HCT116 (cell line): ENCODE results near the gene KCNQ1OT1. TPM values are rescaled to one million over a fixed set of nuclear protein-coding genes. Genes with fewer than 3 reads are reported as not detected.

Source experiments
- ATAC-seq: fragments of 200-7000 bp; cut with Tn5 transposase; 2 replicates; pipeline ENCODE4 v1.9.1; 2020; ENCODE audit warnings: mild to moderate bottlenecking, moderate library complexity
- BruUV-seq: library from RNA; stranded (reverse); fragments of 400-500 nt; replicated peaks from 2 replicates; lab custom pipeline; 2021; lab: Mats Ljungman, UMichigan
- CTCF ChIA-PET: fragments of 300-600 bp; sonication (Branson Sonifier 250); formaldehyde crosslinking; loops from one replicate; lab custom pipeline; 2021; ENCODE audit warnings: antibody characterized with exemption; lab: Charles Lee
- POLR2A ChIA-PET: fragments of 300-600, 350-600 bp; sonication (Branson Sonifier 250); formaldehyde crosslinking; loops from one replicate; lab custom pipeline; 2021; ENCODE audit warnings: antibody characterized with exemption; lab: Charles Lee
- RAD21 ChIA-PET, 2 experiments: fragments of 300-600 bp; sonication (Branson Sonifier 250); formaldehyde crosslinking; loops; one replicate each; lab custom pipeline; 2023; ENCODE audit warnings: low total read pairs in 2 of 2; ENCODE audit not compliant: uncharacterized antibody in 2 of 2, unreplicated experiment in 2 of 2, low non-redundant PET in 1 of 2; lab: Charles Lee
- DNase-seq: peaks from one replicate; pipeline ENCODE4 v3.0.0-alpha.2; 2010; ENCODE audit warnings: low read depth, low spot score
- H2AFZ ChIP-seq: fragments of 200-600 bp; shearing (Covaris generic), sonication (generic); 2 replicates; pipeline ENCODE4 v1.6.1; 2017; ENCODE audit warnings: low read depth, mixed run types, mixed read lengths, antibody characterized with exemption, low read length; ENCODE audit not compliant: poor library complexity, severe bottlenecking
- H3K27ac ChIP-seq: 2 replicates; pipeline ENCODE4 v1.5.1; 2012; ENCODE audit warnings: low read depth, low read length
- H3K27me3 ChIP-seq: fragments of 200-600 bp; sonication (generic); 2 replicates; pipeline ENCODE4 v1.6.1; 2016; ENCODE audit warnings: mixed run types, low read length, mixed read lengths; ENCODE audit not compliant: insufficient read depth
- H3K36me3 ChIP-seq, 2 experiments: fragments of 200-500 bp in 1 of 2; fragments of 200-600 bp in 1 of 2; sonication (Bioruptor generic) in 1 of 2; sonication (generic) in 1 of 2; 2 replicates each; pipeline versions ENCODE4 v1.5.1 to v1.6.1; 2014 to 2016; ENCODE audit warnings: low read length in 2 of 2, inconsistent platforms in 1 of 2, mixed read lengths in 1 of 2, mixed run types in 1 of 2; ENCODE audit not compliant: insufficient read depth in 2 of 2, control insufficient read depth in 1 of 2
- H3K4me1 ChIP-seq, 2 experiments: fragments of 200-600 bp in 1 of 2; sonication (generic) in 1 of 2; 2 replicates each; pipeline versions ENCODE4 v1.5.1 to v1.6.1; 2012 to 2017; ENCODE audit warnings: low read length in 2 of 2, inconsistent platforms in 1 of 2, mild to moderate bottlenecking in 1 of 2, mixed read lengths in 1 of 2, mixed run types in 1 of 2, moderate library complexity in 1 of 2; ENCODE audit not compliant: insufficient read depth in 2 of 2, control insufficient read depth in 1 of 2
- H3K4me2 ChIP-seq: fragments of 200-600 bp; sonication (generic); 2 replicates; pipeline ENCODE4 v1.6.1; 2017; ENCODE audit warnings: mixed run types, low read length, mixed read lengths
- H3K4me3 ChIP-seq, 2 experiments: fragments of 200-600 bp in 1 of 2; sonication (generic) in 1 of 2; replicated peaks in 1 of 2; 2 replicates each; pipeline ENCODE4 v1.5.1; 2011 to 2016; ENCODE audit warnings: low read length in 2 of 2, control low read depth in 1 of 2, low read depth in 1 of 2, mild to moderate bottlenecking in 1 of 2, mixed read lengths in 1 of 2, mixed run types in 1 of 2
- H3K79me2 ChIP-seq: fragments of 200-600 bp; sonication (generic); 2 replicates; pipeline ENCODE4 v1.6.1; 2017; ENCODE audit warnings: mild to moderate bottlenecking, mixed run types, low read length, moderate library complexity, mixed read lengths; ENCODE audit not compliant: insufficient read depth
- H3K9ac ChIP-seq: fragments of 200-600 bp; sonication (generic); 2 replicates; pipeline ENCODE4 v1.6.1; 2016; ENCODE audit warnings: low read length, mixed read lengths
- H3K9me2 ChIP-seq: fragments of 200-600 bp; sonication (generic), shearing (Covaris generic); 2 replicates; pipeline ENCODE4 v1.6.1; 2017; ENCODE audit warnings: mixed run types, mild to moderate bottlenecking, moderate library complexity; ENCODE audit not compliant: insufficient read depth
- H3K9me3 ChIP-seq, 2 experiments: fragments of 200-500 bp in 1 of 2; fragments of 200-600 bp in 1 of 2; sonication (Bioruptor generic) in 1 of 2; sonication (generic) in 1 of 2; 2 replicates each; pipeline ENCODE4 v1.6.1; 2014 to 2017; ENCODE audit warnings: low read length in 2 of 2, mixed read lengths in 2 of 2, inconsistent platforms in 1 of 2, low read depth in 1 of 2, mild to moderate bottlenecking in 1 of 2, mixed run types in 1 of 2, moderate library complexity in 1 of 2; ENCODE audit not compliant: control insufficient read depth in 1 of 2, insufficient read depth in 1 of 2
- H4K20me1 ChIP-seq: fragments of 200-600 bp; sonication (generic), shearing (Covaris generic); 2 replicates; pipeline ENCODE4 v1.6.1; 2017; ENCODE audit warnings: mixed run types, mild to moderate bottlenecking, moderate library complexity; ENCODE audit not compliant: insufficient read depth
- CBX3 ChIP-seq: IDR thresholded peaks from 2 replicates; pipeline ENCODE4 v1.6.1; 2012; ENCODE audit warnings: low read depth
- ELF1 ChIP-seq: IDR thresholded peaks from 2 replicates; pipeline ENCODE4 v1.6.1; 2012; ENCODE audit warnings: low read depth, borderline replicate concordance
- EZH2 ChIP-seq: fragments of 200-600 bp; sonication (generic); IDR thresholded peaks from 2 replicates; pipeline ENCODE4 v1.6.1; 2017; ENCODE audit warnings: antibody characterized with exemption, mixed run types
- JUND ChIP-seq: IDR thresholded peaks from 2 replicates; pipeline ENCODE4 v1.6.1; 2012
- POLR2A ChIP-seq: IDR thresholded peaks from 2 replicates; pipeline ENCODE4 v1.7.0; 2011; ENCODE audit warnings: borderline replicate concordance; ENCODE audit not compliant: insufficient read depth, insufficient read length; ENCODE audit errors: extremely low read depth
- POLR2AphosphoS5 ChIP-seq: IDR thresholded peaks from 2 replicates; pipeline ENCODE4 v1.6.1; 2011; ENCODE audit warnings: mild to moderate bottlenecking, low read depth, low read length, moderate library complexity
- RAD21 ChIP-seq: IDR thresholded peaks from 2 replicates; pipeline ENCODE4 v1.6.1; 2012; ENCODE audit warnings: low read depth, mild to moderate bottlenecking
- YY1 ChIP-seq: IDR thresholded peaks from 2 replicates; pipeline ENCODE4 v1.6.1; 2011; ENCODE audit warnings: low read length, low read depth, moderate library complexity, mild to moderate bottlenecking; ENCODE audit not compliant: insufficient replicate concordance; ENCODE audit errors: extremely low read depth
- ZNF274 ChIP-seq: fragments of 200-500 bp; sonication (Bioruptor generic); IDR thresholded peaks from 2 replicates; pipeline ENCODE4 v1.6.1; 2014; ENCODE audit warnings: mild to moderate bottlenecking, low read depth, low read length, inconsistent platforms
- intact Hi-C: fragments of 100-400 bp; cut with micrococcal nuclease; formaldehyde crosslinking; loops from 2 replicates; pipeline ENCODE4 v1.10.0; 2022
- total RNA-seq: library from RNA; stranded (reverse); gene quantifications from one replicate; pipeline ENCODE4 v1.2.1, GENCODE V29; 2021; ENCODE audit not compliant: unreplicated experiment
- TF ChIP-seq, protein P1 (sequence below): IDR thresholded peaks from 2 replicates; pipeline ENCODE4 v1.6.1; 2012; ENCODE audit warnings: low read depth
- TF ChIP-seq, protein P2 (sequence below): IDR thresholded peaks from 2 replicates; pipeline ENCODE4 v1.6.1; 2012
- TF ChIP-seq, protein P3 (sequence below): IDR thresholded peaks from 2 replicates; pipeline ENCODE4 v1.6.1; 2011; ENCODE audit warnings: mild to moderate bottlenecking, low read length, moderate library complexity; ENCODE audit not compliant: insufficient replicate concordance; ENCODE audit errors: extremely low read depth

KCNQ1OT1 gene
- total RNA-seq, 1 experiment from 2014 or later = 1.1 TPM

DNA sequence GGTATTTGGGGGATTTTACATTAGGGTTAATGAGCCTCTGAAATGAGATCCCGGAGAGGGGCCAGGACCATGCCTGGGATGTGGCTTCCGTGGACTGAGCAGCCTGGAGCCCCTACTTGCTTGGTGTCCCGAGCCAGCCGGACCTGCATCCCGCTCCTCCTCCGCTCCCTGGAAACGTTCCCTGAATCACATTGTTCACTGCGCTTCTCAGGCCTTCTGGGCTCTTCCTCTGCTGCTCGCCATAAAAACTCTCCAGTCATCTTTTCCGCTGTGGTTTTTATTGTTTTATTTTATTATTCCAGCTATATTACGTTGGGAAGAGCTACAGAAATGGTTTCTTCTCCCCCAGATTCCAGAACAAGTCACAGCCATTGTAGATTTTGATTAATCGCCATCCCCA lies 13.3 kb upstream of the KCNQ1OT1 start:
- ChIA-PET CTCF (no interaction called here), RAD21 (no interaction called here), POLR2A (no interaction called here)
- no peaks in the 10 kb centered on the region for H3K27me3 ChIP-seq
- no peaks in the 10 kb centered on the region for H3K9me2 ChIP-seq
- H3K27ac ChIP-seq = no peak overlapping the region
- intact Hi-C loops = no loop called here
- no peak overlapping the region for H3K4me2 ChIP-seq
- no peak overlapping the region for H3K4me3 ChIP-seq
- no peak overlapping the region for H3K9ac ChIP-seq
- H3K36me3 ChIP-seq = no peaks in the 10 kb centered on the region
- H2AFZ ChIP-seq = no peak overlapping the region
- no peaks in the 10 kb centered on the region for H3K9me3 ChIP-seq
- H3K79me2 ChIP-seq = no peaks in the 10 kb centered on the region
- DNase-seq = no peak
- H4K20me1 ChIP-seq = no peaks in the 10 kb centered on the region
- BruUV-seq = no TSS peak
- H3K4me1 ChIP-seq = no peaks in the 10 kb centered on the region
- ATAC-seq = no peak
- TF ChIP-seq, protein P1, sequence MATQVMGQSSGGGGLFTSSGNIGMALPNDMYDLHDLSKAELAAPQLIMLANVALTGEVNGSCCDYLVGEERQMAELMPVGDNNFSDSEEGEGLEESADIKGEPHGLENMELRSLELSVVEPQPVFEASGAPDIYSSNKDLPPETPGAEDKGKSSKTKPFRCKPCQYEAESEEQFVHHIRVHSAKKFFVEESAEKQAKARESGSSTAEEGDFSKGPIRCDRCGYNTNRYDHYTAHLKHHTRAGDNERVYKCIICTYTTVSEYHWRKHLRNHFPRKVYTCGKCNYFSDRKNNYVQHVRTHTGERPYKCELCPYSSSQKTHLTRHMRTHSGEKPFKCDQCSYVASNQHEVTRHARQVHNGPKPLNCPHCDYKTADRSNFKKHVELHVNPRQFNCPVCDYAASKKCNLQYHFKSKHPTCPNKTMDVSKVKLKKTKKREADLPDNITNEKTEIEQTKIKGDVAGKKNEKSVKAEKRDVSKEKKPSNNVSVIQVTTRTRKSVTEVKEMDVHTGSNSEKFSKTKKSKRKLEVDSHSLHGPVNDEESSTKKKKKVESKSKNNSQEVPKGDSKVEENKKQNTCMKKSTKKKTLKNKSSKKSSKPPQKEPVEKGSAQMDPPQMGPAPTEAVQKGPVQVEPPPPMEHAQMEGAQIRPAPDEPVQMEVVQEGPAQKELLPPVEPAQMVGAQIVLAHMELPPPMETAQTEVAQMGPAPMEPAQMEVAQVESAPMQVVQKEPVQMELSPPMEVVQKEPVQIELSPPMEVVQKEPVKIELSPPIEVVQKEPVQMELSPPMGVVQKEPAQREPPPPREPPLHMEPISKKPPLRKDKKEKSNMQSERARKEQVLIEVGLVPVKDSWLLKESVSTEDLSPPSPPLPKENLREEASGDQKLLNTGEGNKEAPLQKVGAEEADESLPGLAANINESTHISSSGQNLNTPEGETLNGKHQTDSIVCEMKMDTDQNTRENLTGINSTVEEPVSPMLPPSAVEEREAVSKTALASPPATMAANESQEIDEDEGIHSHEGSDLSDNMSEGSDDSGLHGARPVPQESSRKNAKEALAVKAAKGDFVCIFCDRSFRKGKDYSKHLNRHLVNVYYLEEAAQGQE = no peak
- no peak for TF ChIP-seq RAD21
- no peak for TF ChIP-seq ZNF274
- TF ChIP-seq, protein P2, sequence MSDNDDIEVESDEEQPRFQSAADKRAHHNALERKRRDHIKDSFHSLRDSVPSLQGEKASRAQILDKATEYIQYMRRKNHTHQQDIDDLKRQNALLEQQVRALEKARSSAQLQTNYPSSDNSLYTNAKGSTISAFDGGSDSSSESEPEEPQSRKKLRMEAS = no peak
- TF ChIP-seq EZH2 = no peak
- no peak for TF ChIP-seq POLR2A
- no peak for TF ChIP-seq ELF1
- no peak for TF ChIP-seq POLR2AphosphoS5
- TF ChIP-seq JUND = no peak
- TF ChIP-seq CBX3 = no peak
- TF ChIP-seq YY1 = no peak
- TF ChIP-seq, protein P3, sequence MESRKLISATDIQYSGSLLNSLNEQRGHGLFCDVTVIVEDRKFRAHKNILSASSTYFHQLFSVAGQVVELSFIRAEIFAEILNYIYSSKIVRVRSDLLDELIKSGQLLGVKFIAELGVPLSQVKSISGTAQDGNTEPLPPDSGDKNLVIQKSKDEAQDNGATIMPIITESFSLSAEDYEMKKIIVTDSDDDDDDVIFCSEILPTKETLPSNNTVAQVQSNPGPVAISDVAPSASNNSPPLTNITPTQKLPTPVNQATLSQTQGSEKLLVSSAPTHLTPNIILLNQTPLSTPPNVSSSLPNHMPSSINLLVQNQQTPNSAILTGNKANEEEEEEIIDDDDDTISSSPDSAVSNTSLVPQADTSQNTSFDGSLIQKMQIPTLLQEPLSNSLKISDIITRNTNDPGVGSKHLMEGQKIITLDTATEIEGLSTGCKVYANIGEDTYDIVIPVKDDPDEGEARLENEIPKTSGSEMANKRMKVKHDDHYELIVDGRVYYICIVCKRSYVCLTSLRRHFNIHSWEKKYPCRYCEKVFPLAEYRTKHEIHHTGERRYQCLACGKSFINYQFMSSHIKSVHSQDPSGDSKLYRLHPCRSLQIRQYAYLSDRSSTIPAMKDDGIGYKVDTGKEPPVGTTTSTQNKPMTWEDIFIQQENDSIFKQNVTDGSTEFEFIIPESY = no peak
